Renal pelvis (tissue), 4 donors: ENCODE measurements around the gene OR1F1. TPM values are rescaled to one million over a fixed set of nuclear protein-coding genes. Genes with fewer than 3 reads are reported as not detected.
"Not testable (repeated sequence)": the region's sequence is repeated elsewhere in the genome, so short reads cannot be mapped to it uniquely, and the experiment has no call there.

Experiments used
- DNase-seq: peaks from one replicate; pipeline ENCODE4 v3.0.0-alpha.2; 2013
- polyA plus RNA-seq, 3 donors: library from polyadenylated mRNA; unstranded; fragments of 120-200 nt; gene quantifications; one replicate each; pipeline ENCODE4 v1.2.1, GENCODE V29; 2013; ENCODE audit not compliant: insufficient read length in 3 of 3

OR1F1 gene
- polyA plus RNA-seq, 3 donors: not detected

DNA sequence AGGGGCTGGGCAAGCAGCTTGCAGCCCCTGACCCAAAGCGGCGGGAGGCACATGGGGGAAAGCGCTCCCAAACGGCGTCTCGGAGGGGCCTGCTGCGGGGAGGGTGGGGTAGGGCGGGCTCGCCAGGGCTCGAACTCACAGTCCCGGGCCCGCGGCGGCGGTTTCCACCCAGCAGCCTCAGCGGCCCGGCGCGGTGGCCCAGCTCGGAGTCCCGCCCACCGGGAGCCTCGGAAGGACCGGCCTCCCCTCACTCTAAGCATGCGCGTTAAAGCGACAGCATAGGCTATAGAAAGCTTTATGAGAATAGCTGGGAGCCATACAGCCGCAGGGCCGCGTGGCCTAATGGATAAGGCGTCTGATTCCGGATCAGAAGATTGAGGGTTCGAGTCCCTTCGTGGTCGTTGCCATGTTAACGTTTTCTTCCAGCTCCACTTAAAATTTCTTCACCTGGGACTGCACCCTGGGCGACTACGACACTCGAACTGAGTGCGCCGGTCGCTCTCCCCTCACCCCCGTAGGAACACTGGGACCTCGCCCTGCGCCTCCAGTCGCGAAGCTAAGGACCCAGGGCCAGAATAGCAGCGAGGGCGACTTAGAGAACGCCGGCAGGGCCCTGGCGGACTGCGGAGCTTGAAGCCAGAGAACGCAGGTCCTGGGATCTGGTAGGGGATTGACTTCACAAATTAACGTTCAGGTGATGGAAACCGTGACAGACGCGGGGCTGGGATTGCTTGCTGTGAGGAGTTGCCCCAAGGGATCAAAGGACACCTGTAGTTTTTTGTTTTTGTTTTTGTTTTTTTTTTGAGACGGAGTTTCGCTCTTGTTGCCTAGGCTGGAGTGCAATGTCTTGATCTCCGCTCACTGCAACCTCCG lies 37.4 kb upstream of the OR1F1 start:
- DNase-seq: peak; percentile 95

DNA sequence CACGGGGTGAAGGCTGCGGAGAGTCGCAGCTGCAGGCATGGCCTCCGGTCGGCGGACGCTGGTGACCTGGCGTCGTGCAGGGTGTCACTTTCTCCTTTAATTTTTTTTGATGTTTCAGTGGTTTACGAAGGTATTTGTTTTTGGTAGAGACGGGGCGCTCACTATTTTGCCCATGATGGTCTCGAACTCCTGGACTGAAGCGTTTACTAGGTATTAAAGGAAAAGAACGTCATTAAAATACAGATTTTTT lies 36.1 kb upstream of the OR1F1 start:
- DNase-seq: no peak

DNA sequence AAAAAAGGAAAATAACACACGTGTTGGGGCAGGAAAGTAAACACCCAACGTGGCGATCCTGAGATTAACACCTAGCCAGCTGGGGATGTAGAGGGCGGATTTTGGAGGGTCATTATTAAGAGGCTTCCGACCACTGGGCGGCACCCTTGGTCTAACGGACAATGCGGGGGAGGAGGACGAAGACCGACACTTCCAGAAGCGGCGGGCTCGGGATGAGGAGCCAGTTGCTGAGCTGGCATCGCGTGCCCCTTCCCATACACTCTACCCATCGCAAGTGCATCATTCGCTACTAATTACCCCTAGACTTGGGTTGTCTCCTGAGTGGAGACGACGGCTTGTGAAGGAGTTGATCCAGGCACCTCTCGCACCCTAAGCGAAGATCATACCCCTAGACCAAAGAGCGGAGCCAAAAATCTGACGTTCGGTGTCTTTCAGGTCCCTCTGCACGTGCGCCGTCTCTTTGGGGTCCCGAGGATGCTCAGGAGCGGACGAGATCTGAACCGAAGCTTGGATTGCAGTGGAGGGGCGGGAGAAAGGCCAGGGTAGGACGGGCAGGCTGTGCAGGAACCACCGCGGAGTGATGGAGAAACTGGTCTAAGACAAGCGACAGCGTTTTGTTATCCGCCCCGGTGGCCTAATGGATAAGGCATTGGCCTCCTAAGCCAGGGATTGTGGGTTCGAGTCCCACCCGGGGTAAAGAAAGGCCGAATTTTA lies 35.6 kb upstream of the OR1F1 start:
- DNase-seq: peak; percentile 87

DNA sequence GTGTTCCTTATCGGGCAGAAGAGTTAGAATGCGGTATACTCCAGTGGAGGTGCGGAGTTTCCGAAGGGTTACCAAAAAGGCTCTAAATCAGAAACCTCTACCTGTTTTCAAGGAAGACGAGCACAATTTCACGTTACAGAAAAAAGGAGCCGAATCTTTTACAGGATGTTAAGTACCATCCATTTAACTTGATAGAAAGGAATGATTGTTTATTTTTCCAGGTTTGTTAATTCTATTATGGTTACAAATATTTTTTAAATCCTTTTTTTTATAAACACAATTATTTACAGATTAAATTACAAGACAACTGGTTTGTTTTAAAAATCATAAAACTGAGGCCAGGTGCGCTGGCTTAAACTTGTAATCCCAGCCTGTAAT lies 35.0 kb upstream of the OR1F1 start:
- DNase-seq: no peak

DNA sequence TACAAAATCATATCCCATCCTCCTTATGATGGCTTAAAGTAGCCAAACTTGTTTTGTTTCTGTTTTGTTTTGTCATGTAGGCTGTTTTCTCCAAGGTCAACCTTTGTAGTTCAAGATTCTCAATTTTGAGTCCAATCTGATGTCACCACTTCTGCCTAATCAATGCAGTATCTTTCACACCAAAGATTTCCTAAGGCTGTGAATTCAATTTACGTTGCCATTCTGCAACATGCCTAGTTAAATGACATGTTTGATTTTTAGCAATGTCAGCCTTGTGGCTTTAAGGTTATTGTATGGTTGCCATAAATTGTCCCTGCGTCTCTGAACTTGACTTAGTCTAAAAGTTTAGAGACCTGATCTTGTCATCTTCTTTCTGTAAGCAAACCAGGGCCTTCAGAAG lies 32.8 kb upstream of the OR1F1 start:
- no peak for DNase-seq

DNA sequence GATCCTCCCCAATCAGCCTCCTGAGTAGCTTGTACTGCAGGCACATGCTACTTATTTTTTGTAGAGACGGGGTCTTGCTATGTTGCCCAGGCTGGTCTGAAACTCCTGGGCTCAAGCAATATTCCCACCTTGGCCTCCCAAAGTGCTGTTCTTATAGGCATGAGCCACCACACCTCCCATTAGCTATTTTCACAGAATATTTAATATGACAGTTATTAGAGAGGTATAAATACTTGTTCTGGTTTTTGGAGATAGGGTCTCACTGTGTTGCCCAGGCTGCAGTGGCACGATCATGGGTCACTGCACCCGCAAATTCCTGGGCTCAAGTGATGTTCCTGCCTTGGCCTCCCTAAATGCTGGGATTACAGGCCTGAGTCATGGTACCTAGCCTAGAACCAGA lies 32.0 kb upstream of the OR1F1 start:
- no peak for DNase-seq

DNA sequence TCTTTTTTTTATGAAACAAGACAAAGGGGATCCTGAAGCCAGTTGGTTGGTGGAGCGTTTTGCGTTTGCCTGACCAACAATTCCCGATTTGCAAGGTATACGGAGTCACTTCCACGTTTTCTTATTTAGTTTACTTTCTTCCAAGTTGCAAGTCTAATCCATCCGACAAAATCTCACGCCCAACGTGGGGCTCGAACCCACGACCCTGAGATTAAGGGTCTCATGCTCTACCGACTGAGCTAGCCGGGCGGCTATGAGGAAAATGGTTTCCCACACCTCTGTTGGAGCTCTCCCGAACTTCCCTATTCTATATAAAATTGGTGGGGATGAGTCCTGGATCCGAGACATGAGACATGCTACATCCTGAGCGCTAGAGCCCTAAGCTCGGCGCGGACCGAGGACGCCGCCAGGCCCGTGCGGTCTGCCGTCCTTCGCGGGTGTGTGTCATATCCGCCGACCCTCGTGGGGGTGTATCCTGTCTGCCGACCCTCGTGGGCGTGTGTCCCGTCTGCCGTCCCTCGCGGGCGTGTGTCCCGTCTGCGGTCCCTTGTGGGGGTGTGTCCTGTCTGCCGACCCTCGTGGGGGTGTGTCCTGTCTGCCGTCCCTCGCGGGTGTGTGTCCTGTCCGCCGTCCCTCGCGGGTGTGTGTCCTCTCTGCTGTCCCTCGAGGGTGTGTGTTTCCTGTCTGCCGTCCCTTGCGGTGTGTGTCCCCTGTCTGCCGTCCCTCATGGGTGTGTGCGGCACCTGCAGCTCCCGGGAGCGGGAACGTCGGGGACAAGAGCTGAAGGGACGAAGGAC lies 30.6 kb upstream of the OR1F1 start:
- peak; percentile 63 for DNase-seq

DNA sequence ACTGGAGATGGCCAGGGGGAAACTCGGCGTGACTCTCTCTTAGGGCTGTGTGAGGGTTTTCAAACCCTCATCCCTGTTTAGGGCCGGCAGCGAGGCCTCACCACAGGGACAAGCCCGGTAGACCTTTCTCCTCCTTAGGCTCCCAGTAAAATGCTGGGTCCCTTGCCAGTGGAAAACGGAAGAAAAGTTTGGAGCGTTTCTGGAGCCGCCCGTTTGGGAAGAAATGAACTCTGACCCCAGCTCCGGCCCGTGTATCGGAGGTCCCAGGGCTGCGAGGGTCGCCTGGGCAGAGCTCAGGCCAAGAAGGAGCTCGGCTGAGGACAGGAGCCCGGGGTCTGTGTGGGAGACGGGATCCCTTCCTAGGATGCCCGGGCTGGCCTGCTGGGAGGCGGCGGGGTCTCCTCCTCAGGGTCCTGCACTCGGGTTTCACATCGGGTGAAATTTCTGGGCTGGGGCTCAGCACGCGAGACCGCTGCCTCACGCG lies 29.9 kb upstream of the OR1F1 start:
- no peak for DNase-seq

GRCh38 chr16:3158510-3159314 lies 29.3 kb upstream of the OR1F1 start:
- DNase-seq: no peak

DNA sequence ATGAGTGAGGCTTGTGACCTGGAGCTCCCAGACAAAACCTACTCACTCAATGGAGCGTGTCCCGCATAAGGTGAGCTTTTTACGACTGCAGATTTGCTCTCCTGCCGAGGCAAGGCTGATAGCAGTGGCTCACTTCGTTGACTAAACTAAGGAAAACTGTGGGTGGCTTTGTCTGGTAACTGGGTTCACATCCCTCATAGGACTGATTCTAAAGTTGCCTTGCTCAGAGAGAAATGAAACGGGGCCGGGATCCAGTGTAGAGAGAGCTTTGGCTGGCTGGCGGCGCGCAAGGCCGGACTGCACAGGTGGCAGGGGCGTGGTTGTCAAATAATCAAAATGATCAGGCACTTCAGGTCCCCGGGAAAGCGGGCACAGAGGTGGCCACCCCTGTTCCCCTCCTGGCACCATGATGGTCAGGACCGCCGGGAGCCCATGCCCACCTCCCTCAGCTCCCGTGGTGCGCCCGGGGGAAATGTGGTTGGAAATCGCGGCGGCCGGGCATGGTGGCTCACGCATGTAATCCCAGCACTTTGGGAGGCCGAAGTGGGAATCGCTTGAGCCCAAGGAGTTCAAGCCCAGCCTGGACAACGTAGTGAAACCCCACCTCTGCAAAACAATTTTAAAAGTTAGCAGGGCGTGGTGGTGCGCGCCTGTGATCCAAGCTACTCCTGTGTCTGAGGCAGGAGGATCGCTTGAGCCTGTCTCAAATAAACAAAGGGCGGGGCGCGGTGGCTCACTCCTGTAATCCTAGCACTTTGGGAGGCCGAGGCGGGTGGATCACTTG lies 26.6 kb upstream of the OR1F1 start:
- no peak for DNase-seq

DNA sequence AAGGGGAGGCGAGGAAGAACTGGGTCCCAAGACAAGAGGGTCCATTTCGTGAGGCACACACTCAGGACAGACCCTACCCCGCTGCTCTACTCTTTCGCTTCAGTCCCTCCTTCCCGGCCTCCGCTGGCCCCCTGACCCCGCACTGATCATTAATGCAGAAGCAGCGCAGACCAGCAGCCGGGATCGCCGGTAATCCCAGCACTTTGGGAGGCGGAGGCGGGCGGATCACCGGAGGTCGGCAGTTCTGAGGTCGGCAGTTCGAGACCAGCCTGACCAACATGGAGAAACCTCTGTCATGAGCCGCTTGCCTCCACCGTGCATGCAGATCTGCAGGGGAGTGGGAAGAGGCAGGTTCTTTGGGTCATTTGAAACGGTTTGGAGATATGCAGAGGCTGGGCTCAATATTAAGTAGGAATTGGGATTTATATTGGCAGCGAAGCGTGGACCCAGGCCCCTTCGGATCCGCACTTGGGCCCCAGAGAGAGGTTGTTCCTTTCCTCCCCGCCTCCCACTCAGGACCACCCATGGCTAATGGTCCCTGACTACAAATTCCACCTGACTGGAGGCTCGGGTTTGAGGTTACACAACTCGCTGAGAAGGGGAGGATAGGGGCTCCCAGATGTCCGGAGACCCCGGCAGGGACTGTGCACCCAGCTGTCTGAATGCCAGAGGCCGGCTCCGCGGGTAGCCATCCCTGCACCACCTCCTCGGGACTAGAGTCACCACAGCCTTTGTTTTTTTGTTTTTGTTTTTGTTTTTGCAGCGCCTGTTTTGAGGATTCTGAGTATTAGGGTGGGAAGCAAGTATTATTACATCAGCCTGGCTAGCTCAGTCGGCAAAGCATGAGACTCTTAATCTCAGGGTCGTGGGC lies 23.6 kb upstream of the OR1F1 start:
- DNase-seq: no peak

DNA sequence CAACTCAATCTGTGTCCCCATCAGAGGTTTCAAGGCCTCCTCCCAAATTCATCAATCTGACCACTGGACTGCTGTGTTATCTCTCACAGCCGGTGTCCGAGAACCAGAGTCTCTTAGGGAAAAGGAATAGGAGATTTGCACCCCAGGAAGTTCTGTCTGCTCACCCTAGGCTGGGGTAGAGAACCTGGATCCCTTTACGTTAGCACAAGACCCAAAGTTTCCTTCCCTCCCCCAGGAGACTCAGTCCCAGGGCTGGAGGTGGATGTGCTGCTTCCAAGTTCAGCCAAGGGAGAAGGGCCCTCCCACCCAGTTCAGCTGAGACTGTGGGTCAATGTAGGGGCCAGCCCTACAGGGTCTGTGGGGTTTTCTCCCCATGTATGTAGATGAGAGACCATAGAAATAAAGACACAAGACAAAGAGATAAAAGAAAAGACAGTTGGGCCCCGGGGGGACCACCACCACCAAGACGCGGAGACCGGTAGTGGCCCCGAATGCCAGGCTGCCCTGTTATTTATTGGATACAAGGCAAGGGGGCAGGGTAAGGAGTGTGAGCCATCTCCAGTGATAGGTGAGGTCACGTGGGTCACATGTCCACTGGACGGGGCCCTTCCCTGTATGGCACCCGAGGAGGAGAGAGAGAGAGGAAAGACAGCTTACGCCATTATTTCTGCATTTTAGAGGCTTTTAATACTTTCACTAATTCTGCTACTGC lies 22.7 kb upstream of the OR1F1 start:
- DNase-seq: no peak

- no peak for DNase-seq
These were observed 21.5 kb upstream of the OR1F1 start for GRCh38 chr16:3166505-3166886.

- DNase-seq: not testable (repeated sequence)
These were observed 19.3 kb upstream of the OR1F1 start for GRCh38 chr16:3168729-3169128.

- DNase-seq: no peak
These were observed 17.4 kb upstream of the OR1F1 start for GRCh38 chr16:3170440-3171180.

- DNase-seq: no peak
These were observed 16.7 kb upstream of the OR1F1 start for GRCh38 chr16:3171181-3171854.

DNA sequence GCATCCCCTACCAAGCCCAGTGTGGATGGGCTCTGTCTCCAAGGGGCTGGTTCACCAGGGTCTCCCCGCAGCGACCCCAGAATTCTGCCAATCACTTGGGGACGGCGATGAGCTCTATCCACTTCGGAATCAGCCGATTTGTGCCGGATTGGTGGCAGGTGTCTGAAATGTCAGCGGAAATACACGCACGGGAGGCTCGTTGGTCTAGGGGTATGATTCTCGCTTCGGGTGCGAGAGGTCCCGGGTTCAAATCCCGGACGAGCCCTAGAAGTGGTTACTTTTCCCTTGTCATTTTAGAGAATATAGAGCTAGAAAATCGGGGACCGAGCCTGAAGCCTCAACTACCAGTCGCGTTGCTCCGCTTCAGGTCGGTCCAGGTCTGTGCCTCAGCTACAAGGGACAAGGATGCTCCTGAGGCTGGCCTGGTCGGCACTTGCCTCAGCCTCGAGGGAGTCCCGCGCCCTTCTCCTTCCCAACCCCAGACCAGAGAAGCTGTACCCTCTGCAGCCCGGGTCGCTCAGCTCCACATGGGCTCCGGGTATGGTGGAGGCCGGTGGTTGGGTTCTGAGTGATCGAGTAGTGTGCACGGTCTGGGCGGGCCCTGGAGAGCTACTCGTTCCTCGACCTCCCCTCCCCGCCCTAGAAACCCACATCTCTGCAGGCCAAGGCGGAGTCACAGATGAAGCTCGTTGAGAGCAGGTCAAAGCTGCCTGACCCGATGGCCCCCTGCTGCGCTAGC lies 16.0 kb upstream of the OR1F1 start:
- no peak for DNase-seq
